ENCODE data around the gene MYO7B. TPM values are rescaled to one million over a fixed set of nuclear protein-coding genes. Genes with fewer than 3 reads are reported as not detected.
A peak's percentile ranks its signal among the peaks of the same experiment; 100 is the strongest.

The MYO7B gene
- polyA plus RNA-seq, 4 donors, result 85.6 to 617 (median 462) TPM

- H3K4me1 ChIP-seq (ENCODE audit: control insufficient read depth in 3 of 3, insufficient read depth in 2 of 3, low read depth in 1 of 3, low read length in 2 of 3), result peaks cover 0 to 41% (median 0%) of the 10 kb centered on the region in 3 donors
- peaks cover 0 to 99% (median 15%) of the 10 kb centered on the region in 3 donors for H3K36me3 ChIP-seq (ENCODE audit: control insufficient read depth in 3 of 3, insufficient read depth in 2 of 3, low read depth in 1 of 3, low read length in 3 of 3)
- DNase-seq (no peak), FAIRE-seq (no peak)
- H3K27me3 ChIP-seq (ENCODE audit: control insufficient read depth in 3 of 3, insufficient read depth in 3 of 3, low read length in 3 of 3), result no peaks in the 10 kb centered on the region
- no peaks in the 10 kb centered on the region for H3K9me3 ChIP-seq (ENCODE audit: control insufficient read depth in 2 of 2, insufficient read depth in 1 of 2, low read depth in 1 of 2, low read length in 1 of 2)
- no peak overlapping the region for H3K27ac ChIP-seq (ENCODE audit: low read depth in 1 of 3, low read length in 2 of 3)
- no peak overlapping the region for H3K4me3 ChIP-seq (ENCODE audit: low read depth in 1 of 3, low read length in 3 of 3)
- WGBS, 3 donors, result 92 to 94% (median 93%) methylated on average over 12 to 17 of the region's 17 CpGs
Observed at GRCh38 chr2:127634626-127635379, 99.3 kb downstream of the MYO7B start.

- Histone ChIP-seq H3K27me3 (ENCODE audit: control insufficient read depth in 3 of 3, insufficient read depth in 3 of 3, low read length in 3 of 3) (no peaks in the 10 kb centered on the region), H3K27ac (ENCODE audit: low read depth in 1 of 3, low read length in 2 of 3) (peak overlapping the region in 1 of 3 donors; percentile 88), H3K4me1 (ENCODE audit: control insufficient read depth in 3 of 3, insufficient read depth in 2 of 3, low read depth in 1 of 3, low read length in 2 of 3) (peaks cover 0 to 46% (median 0%) of the 10 kb centered on the region in 3 donors), H3K4me3 (ENCODE audit: low read depth in 1 of 3, low read length in 3 of 3) (no peak overlapping the region), H3K9me3 (ENCODE audit: control insufficient read depth in 2 of 2, insufficient read depth in 1 of 2, low read depth in 1 of 2, low read length in 1 of 2) (no peaks in the 10 kb centered on the region), H3K36me3 (ENCODE audit: control insufficient read depth in 3 of 3, insufficient read depth in 2 of 3, low read depth in 1 of 3, low read length in 3 of 3) (peaks cover 0 to 99% (median 15%) of the 10 kb centered on the region in 3 donors)
- FAIRE-seq (no peak), DNase-seq (no peak)
- 92 to 94% (median 93%) methylated on average over 19 of the region's 19 CpGs for WGBS, 3 donors
Observed at GRCh38 chr2:127635380-127636237, 100.1 kb downstream of the MYO7B start.

- DNase-seq (peak; percentile 68 to 86), FAIRE-seq (no peak)
- Histone ChIP-seq H3K27me3 (ENCODE audit: control insufficient read depth in 3 of 3, insufficient read depth in 3 of 3, low read length in 3 of 3) (no peaks in the 10 kb centered on the region), H3K4me3 (ENCODE audit: low read depth in 1 of 3, low read length in 3 of 3) (no peak overlapping the region), H3K9me3 (ENCODE audit: control insufficient read depth in 2 of 2, insufficient read depth in 1 of 2, low read depth in 1 of 2, low read length in 1 of 2) (no peaks in the 10 kb centered on the region), H3K36me3 (ENCODE audit: control insufficient read depth in 3 of 3, insufficient read depth in 2 of 3, low read depth in 1 of 3, low read length in 3 of 3) (peaks cover 0 to 91% (median 12%) of the 10 kb centered on the region in 3 donors), H3K27ac (ENCODE audit: low read depth in 1 of 3, low read length in 2 of 3) (peak overlapping the region in 2 of 3 donors; percentile 34 to 88), H3K4me1 (ENCODE audit: control insufficient read depth in 3 of 3, insufficient read depth in 2 of 3, low read depth in 1 of 3, low read length in 2 of 3) (peaks cover 0 to 46% (median 0%) of the 10 kb centered on the region in 3 donors)
- 58 to 83% (median 74%) methylated on average over 28 to 33 of the region's 33 CpGs for WGBS, 3 donors
Observed at GRCh38 chr2:127636248-127637235, 101.1 kb downstream of the MYO7B start.

- no peaks in the 10 kb centered on the region for H3K27me3 ChIP-seq (ENCODE audit: control insufficient read depth in 3 of 3, insufficient read depth in 3 of 3, low read length in 3 of 3)
- 66 to 86% (median 79%) methylated on average over 9 to 13 of the region's 13 CpGs for WGBS, 3 donors
- H3K27ac ChIP-seq (ENCODE audit: low read depth in 1 of 3, low read length in 2 of 3), result peak overlapping the region in 2 of 3 donors; percentile 34 to 66
- no peaks in the 10 kb centered on the region for H3K9me3 ChIP-seq (ENCODE audit: control insufficient read depth in 2 of 2, insufficient read depth in 1 of 2, low read depth in 1 of 2, low read length in 1 of 2)
- H3K4me3 ChIP-seq (ENCODE audit: low read depth in 1 of 3, low read length in 3 of 3), result no peak overlapping the region
- peaks cover 0 to 46% (median 0%) of the 10 kb centered on the region in 3 donors for H3K4me1 ChIP-seq (ENCODE audit: control insufficient read depth in 3 of 3, insufficient read depth in 2 of 3, low read depth in 1 of 3, low read length in 2 of 3)
- DNase-seq (no peak), FAIRE-seq (no peak)
- peaks cover 0 to 84% (median 10%) of the 10 kb centered on the region in 3 donors for H3K36me3 ChIP-seq (ENCODE audit: control insufficient read depth in 3 of 3, insufficient read depth in 2 of 3, low read depth in 1 of 3, low read length in 3 of 3)
Observed at GRCh38 chr2:127637236-127637630, 101.8 kb downstream of the MYO7B start.

GRCh38 chr2:127637725-127638252 is 102.3 kb downstream of the MYO7B start:
- peaks cover 0 to 79% (median 10%) of the 10 kb centered on the region in 3 donors for H3K36me3 ChIP-seq (ENCODE audit: control insufficient read depth in 3 of 3, insufficient read depth in 2 of 3, low read depth in 1 of 3, low read length in 3 of 3)
- peaks cover 0 to 46% (median 0%) of the 10 kb centered on the region in 3 donors for H3K4me1 ChIP-seq (ENCODE audit: control insufficient read depth in 3 of 3, insufficient read depth in 2 of 3, low read depth in 1 of 3, low read length in 2 of 3)
- no peak overlapping the region for H3K4me3 ChIP-seq (ENCODE audit: low read depth in 1 of 3, low read length in 3 of 3)
- DNase-seq (peak in 1 of 2 donors; percentile 48), FAIRE-seq (no peak)
- H3K9me3 ChIP-seq (ENCODE audit: control insufficient read depth in 2 of 2, insufficient read depth in 1 of 2, low read depth in 1 of 2, low read length in 1 of 2), result no peaks in the 10 kb centered on the region
- WGBS, 3 donors, result 49 to 67% (median 62%) methylated on average over 7 to 8 of the region's 8 CpGs
- H3K27me3 ChIP-seq (ENCODE audit: control insufficient read depth in 3 of 3, insufficient read depth in 3 of 3, low read length in 3 of 3), result no peaks in the 10 kb centered on the region
- peak overlapping the region in 2 of 3 donors; percentile 66 to 74 for H3K27ac ChIP-seq (ENCODE audit: low read depth in 1 of 3, low read length in 2 of 3)

GRCh38 chr2:127638361-127639110 is 103.1 kb downstream of the MYO7B start:
- WGBS, 3 donors, result 65 to 75% (median 72%) methylated on average over 23 of the region's 23 CpGs
- peaks cover 0 to 71% (median 10%) of the 10 kb centered on the region in 3 donors for H3K36me3 ChIP-seq (ENCODE audit: control insufficient read depth in 3 of 3, insufficient read depth in 2 of 3, low read depth in 1 of 3, low read length in 3 of 3)
- peaks cover 0 to 44% (median 0%) of the 10 kb centered on the region in 3 donors for H3K4me1 ChIP-seq (ENCODE audit: control insufficient read depth in 3 of 3, insufficient read depth in 2 of 3, low read depth in 1 of 3, low read length in 2 of 3)
- FAIRE-seq (no peak), DNase-seq (peak in 1 of 2 donors; percentile 61)
- no peaks in the 10 kb centered on the region for H3K9me3 ChIP-seq (ENCODE audit: control insufficient read depth in 2 of 2, insufficient read depth in 1 of 2, low read depth in 1 of 2, low read length in 1 of 2)
- no peak overlapping the region for H3K4me3 ChIP-seq (ENCODE audit: low read depth in 1 of 3, low read length in 3 of 3)
- H3K27me3 ChIP-seq (ENCODE audit: control insufficient read depth in 3 of 3, insufficient read depth in 3 of 3, low read length in 3 of 3), result no peaks in the 10 kb centered on the region
- H3K27ac ChIP-seq (ENCODE audit: low read depth in 1 of 3, low read length in 2 of 3), result peak overlapping the region in 2 of 3 donors; percentile 66 to 74

GRCh38 chr2:127639111-127639474 is 103.6 kb downstream of the MYO7B start:
- Histone ChIP-seq H3K27ac (ENCODE audit: low read depth in 1 of 3, low read length in 2 of 3) (no peak overlapping the region), H3K9me3 (ENCODE audit: control insufficient read depth in 2 of 2, insufficient read depth in 1 of 2, low read depth in 1 of 2, low read length in 1 of 2) (no peaks in the 10 kb centered on the region), H3K27me3 (ENCODE audit: control insufficient read depth in 3 of 3, insufficient read depth in 3 of 3, low read length in 3 of 3) (no peaks in the 10 kb centered on the region), H3K4me1 (ENCODE audit: control insufficient read depth in 3 of 3, insufficient read depth in 2 of 3, low read depth in 1 of 3, low read length in 2 of 3) (peaks cover 0 to 41% (median 0%) of the 10 kb centered on the region in 3 donors), H3K36me3 (ENCODE audit: control insufficient read depth in 3 of 3, insufficient read depth in 2 of 3, low read depth in 1 of 3, low read length in 3 of 3) (peaks cover 0 to 66% (median 8%) of the 10 kb centered on the region in 3 donors), H3K4me3 (ENCODE audit: low read depth in 1 of 3, low read length in 3 of 3) (no peak overlapping the region)
- DNase-seq, result no peak
- no peak for FAIRE-seq
- 87 to 90% (median 88%) methylated on average over 13 of the region's 13 CpGs for WGBS, 3 donors

All from small intestine (tissue), 7 donors.